GM21381 (cell line): ENCODE data around the gene CRYGN.

ENCODE experiments used
- ATAC-seq: cut with Tn5 transposase; IDR thresholded peaks from one replicate; pipeline ENCODE4 v1.9.1; 2021; ENCODE audit warnings: mild to moderate bottlenecking, moderate library complexity; ENCODE audit not compliant: unreplicated experiment

Gene CRYGN

GRCh38 chr7:151381348-151382078, 58.4 kb downstream of the CRYGN start:
- no peak for ATAC-seq

- no peak for ATAC-seq
Observed at GRCh38 chr7:151381098-151381347, 58.9 kb downstream of the CRYGN start.

- no peak for ATAC-seq
Observed at GRCh38 chr7:151380199-151381097, 59.5 kb downstream of the CRYGN start.

GRCh38 chr7:151379534-151380198, 60.3 kb downstream of the CRYGN start:
- no peak for ATAC-seq

- ATAC-seq: no peak
Observed at GRCh38 chr7:151379193-151379520, 60.8 kb downstream of the CRYGN start.
